T-helper 2 cell treated with Interferon-gamma antibody and Interleukin-4, amounts not matched to agents 5 μg/mL and 100 μg/mL, for 36 hours (primary cell): ENCODE results near the gene RGS19.

ENCODE experiments used
- DNase-seq: peaks from one replicate; pipeline ENCODE4 v3.0.0; 2021; ENCODE audit warnings: low spot score
- H3K27ac Mint-ChIP-seq: one replicate; pipeline ENCODE4 v1.8.0; 2021; ENCODE audit warnings: mild to moderate bottlenecking, mixed read lengths
- H3K27me3 Mint-ChIP-seq: one replicate; pipeline ENCODE4 v1.8.0; 2021; ENCODE audit warnings: low read depth, mixed read lengths
- H3K36me3 Mint-ChIP-seq: one replicate; pipeline ENCODE4 v1.8.0; 2021; ENCODE audit warnings: low read depth, mixed read lengths
- H3K4me1 Mint-ChIP-seq: one replicate; pipeline ENCODE4 v1.8.0; 2021; ENCODE audit warnings: low read depth, mixed read lengths
- H3K4me3 Mint-ChIP-seq: one replicate; pipeline ENCODE4 v1.8.0; 2022; ENCODE audit warnings: mild to moderate bottlenecking, moderate library complexity, mixed read lengths
- H3K9me3 Mint-ChIP-seq: one replicate; pipeline ENCODE4 v1.8.0; 2021; ENCODE audit warnings: mixed read lengths

The RGS19 gene

DNA sequence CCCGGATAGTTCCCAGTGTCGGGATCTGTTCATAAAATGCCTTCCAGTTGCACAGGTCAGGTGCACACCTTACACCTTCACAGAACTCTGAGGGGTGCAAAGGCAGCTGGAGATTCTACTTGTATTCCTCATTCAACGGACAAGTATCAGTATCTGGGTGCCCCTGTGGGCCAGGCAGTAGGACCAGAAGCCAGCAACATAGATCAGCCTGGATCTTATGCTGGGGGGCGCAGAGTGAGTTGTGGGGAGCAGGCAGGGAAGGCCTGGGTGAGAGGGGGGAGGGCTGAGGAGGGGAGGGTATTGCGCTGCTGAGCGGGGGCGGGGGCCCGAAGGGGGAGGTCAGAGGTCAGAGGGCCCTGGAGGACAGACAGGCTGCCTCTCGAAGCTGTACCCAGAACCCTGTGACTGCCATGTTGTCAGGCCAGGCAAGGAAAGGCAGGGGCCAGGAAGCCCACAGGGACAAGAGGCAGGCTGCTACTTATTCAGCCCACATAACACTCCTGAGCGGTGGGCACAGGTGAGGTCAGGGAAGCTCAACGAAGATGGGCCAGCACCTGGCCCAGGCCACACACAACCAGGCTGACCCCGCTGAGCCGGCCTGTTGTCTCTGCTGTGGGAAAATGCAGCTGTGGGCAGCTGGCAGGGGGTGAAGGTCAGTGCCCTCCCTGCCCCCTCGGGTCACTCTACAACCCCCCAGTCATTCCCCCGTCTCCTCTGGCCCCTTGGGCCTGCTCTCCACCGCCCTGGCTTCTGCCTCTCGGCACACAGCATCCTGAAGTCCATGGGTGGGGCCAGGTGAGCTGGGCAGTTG lies 1.7 kb upstream of the RGS19 start:
- no peak for DNase-seq
- peak overlapping the region; percentile 55 for H3K27ac Mint-ChIP-seq
- no peaks in the 10 kb centered on the region for H3K9me3 Mint-ChIP-seq
- H3K4me3 Mint-ChIP-seq, result peak overlapping the region; percentile 76
- peaks cover 35% of the 10 kb centered on the region for H3K27me3 Mint-ChIP-seq
- peaks cover 26% of the 10 kb centered on the region for H3K4me1 Mint-ChIP-seq
- H3K36me3 Mint-ChIP-seq, result peaks cover 11% of the 10 kb centered on the region

DNA sequence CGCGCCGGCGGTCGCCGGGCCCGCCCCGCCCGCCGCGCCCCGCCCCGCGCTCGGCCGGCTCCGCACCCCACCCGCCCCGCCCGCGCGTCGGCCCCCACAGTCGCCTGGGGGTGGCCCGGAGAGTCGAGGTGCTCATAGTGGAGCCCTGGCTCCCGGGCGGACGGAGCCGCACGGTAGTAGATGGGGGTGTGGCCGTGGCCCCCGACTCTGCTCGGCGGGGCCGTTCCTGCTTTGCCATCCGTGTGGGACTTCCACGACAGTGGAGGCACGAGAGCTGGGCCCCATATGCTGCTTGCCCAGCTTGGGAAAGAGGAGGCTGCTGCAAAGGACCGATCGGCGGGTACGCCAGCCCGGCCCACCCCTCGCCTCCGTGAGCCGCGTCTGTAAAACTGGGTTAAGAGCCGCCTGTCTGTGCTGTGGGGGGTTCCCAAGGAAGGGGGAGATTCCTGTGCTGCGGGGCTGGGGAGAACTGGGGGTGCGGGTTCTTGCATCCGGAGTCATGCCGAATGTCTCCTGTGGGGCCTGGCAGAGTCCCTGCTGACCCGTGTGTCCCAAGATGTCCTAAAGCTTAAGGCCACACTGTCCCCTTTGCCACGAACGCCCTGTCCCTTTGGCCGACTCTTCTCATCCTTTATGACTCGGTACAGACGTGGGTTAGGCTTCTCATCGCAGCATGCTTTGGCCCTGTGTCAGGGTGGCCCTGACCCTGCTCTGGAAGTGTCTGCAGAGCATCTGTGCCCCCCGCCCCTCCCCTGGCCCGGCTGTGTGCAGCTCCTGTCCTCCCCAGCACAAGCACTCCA lies 895 bp upstream of the RGS19 start, which contains the start of gene OPRL1:
Gene OPRL1 (plus strand): TSS at position 70 of the 800 bp plus-strand sequence. CDS start 12,639 bp downstream, outside the sequence.
- H3K4me1 Mint-ChIP-seq, result peaks cover 30% of the 10 kb centered on the region
- peak within 1 kb of the TSS; percentile 79 for H3K27ac Mint-ChIP-seq
- no peak for DNase-seq

DNA sequence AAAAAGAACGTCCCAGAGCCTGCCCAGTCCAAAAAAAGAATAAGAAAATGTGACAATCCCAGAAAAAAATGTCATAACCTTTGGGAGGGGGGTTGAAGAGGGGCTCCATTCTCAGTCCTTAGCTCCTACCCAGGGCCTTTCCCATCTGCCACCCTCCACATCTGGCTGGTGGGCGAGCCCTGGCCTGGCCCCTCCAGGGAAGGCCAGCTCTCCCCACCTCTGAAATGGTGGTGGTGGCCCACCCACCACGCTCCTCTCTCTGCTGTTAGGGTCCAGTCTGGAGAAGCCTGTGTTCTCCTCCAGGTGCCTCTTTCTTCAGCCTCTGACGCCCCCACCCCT lies 415 bp downstream of the RGS19 start:
- H3K27ac Mint-ChIP-seq, result peak overlapping the region; percentile 79
- peak overlapping the region; percentile 90 for H3K4me3 Mint-ChIP-seq
- DNase-seq, result no peak
- H3K9me3 Mint-ChIP-seq, result no peaks in the 10 kb centered on the region
- H3K4me1 Mint-ChIP-seq, result peaks cover 28% of the 10 kb centered on the region
- H3K36me3 Mint-ChIP-seq, result peaks cover 25% of the 10 kb centered on the region
- H3K27me3 Mint-ChIP-seq, result peaks cover 18% of the 10 kb centered on the region

More for the DNA sequence above, 895 bp upstream of the RGS19 start, which contains the start of gene OPRL1:
- Mint-ChIP-seq H3K36me3 (peaks cover 19% of the 10 kb centered on the region), H3K27me3 (peaks cover 27% of the 10 kb centered on the region), H3K9me3 (no peaks in the 10 kb centered on the region), H3K4me3 (peak within 1 kb of the TSS; percentile 90)

DNA sequence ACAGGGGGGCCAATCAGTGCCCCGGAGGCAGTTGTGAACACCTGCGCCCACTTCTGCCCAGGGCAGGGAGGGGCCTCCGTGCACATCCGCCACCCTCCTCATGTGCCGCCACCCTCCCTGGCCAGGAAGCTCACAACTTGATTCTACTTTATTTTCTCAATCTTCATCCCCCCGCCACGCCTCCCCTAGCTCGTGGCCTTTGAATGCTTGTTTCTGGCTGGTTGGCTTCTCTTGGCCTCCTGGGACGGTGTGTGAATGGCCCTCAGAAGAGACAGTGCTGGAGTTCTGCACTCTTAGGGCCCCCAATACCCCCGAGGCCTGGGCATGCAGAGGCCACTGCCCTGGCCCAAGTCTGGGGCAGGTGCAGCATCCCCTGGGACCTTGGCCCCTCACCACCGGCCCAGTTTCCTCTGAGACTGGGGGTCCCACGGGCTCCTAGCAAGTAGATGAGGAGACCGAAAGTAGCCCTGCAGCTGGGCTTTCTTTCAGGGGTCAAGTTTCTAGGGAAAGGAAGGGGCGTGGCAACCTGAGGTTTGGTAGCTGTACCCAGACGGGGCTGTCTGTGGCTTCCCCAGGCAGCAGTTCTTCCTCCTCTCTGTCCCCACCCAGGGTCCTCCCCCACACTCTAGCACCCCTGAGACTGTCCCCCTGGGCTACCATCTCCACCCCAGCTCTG lies 1.3 kb downstream of the RGS19 start:
- Mint-ChIP-seq H3K9me3 (no peaks in the 10 kb centered on the region), H3K27ac (peak overlapping the region; percentile 79), H3K36me3 (peaks cover 28% of the 10 kb centered on the region), H3K4me3 (peak overlapping the region; percentile 90), H3K27me3 (peaks cover 15% of the 10 kb centered on the region), H3K4me1 (peaks cover 25% of the 10 kb centered on the region)
- peak; percentile 51 for DNase-seq

DNA sequence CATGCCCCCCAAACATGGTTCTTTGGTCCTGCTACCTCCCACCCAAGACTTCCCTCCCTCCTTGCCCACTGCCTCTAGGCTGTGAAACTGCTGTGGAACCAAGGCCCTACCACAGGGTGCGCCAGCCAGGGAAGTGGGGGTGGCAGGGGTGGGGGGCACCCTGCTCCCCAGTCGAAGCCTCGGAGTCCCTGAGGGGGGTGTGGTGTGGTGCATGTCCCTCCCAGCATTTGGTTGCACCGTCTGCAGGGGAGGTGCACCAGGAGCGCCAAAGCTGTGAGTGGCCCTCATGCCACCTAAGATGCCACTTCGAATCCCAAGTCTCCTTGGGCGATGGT lies 1.8 kb downstream of the RGS19 start:
- no peaks in the 10 kb centered on the region for H3K9me3 Mint-ChIP-seq
- peak overlapping the region; percentile 79 for H3K27ac Mint-ChIP-seq
- H3K36me3 Mint-ChIP-seq, result peaks cover 29% of the 10 kb centered on the region
- H3K4me1 Mint-ChIP-seq, result peaks cover 21% of the 10 kb centered on the region
- peak overlapping the region; percentile 90 for H3K4me3 Mint-ChIP-seq
- H3K27me3 Mint-ChIP-seq, result peaks cover 10% of the 10 kb centered on the region
- DNase-seq, result no peak

DNA sequence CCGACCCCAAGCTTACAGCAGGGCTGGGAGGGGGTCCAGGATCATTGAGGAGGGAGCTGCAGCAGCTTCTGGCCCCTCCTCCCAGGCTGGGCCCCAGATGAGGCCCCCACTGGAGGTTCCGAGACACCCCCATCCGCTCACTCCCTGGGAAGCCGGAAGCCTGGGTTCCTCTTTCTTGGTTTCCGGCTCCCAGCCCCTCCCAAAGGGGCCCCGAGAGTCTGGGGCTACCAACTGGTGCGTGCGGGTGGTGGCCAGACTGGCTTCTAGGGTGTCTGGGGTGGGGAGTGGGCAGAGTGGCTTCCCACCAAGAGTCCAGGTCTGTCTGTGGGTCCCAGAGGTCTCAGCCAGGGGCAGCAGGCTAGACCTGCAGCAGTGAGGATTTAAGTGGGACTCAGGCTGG lies 2.2 kb downstream of the RGS19 start:
- H3K27me3 Mint-ChIP-seq, result peaks cover 7% of the 10 kb centered on the region
- H3K4me1 Mint-ChIP-seq, result peaks cover 21% of the 10 kb centered on the region
- peak overlapping the region; percentile 81 for H3K27ac Mint-ChIP-seq
- peak overlapping the region; percentile 90 for H3K4me3 Mint-ChIP-seq
- no peaks in the 10 kb centered on the region for H3K9me3 Mint-ChIP-seq
- DNase-seq, result no peak
- H3K36me3 Mint-ChIP-seq, result peaks cover 34% of the 10 kb centered on the region

DNA sequence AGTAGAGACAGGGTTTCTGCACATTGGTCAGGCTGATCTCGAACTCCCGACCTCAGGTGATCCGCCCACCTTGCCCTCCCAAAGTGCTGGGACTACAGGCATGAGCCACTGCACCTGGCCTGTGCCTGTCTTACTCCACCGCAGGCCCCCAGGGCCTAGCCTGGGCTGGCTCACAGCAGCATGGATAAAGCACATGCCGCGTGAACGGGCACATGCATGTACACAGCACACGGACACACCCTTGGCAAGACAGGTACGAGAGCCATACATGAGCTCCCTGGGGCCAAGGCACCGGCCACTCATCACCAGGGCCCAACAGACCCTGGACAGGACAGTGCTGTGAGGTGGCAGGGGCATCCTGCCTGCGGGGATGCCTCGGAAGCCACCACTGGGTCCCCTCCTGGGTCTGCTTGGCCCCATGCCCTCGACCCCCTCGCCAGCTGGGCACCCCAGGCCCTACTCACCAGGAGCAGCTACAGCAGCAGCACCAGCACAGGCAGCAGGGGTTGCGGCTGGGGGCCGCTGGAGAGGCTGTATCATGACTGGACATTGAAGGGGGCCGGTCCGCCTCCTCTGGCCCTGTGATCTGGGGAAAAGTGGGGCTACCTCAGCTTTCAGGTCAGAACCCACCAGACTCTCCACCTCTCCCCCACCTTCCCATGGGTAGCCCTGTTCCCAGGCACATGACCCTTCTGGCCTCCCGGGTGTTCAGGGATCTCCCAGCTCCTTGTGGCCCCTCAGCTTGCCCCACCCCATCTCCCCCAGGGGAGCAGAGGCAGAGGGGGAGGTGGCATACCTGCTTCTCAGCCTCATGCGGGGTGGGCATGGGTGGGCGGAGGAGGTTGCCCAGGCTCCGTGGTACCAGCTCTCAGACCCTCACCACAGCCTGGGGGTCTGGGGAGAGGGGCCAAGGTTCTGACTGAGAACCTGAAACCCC lies 3.0 kb downstream of the RGS19 start:
- Mint-ChIP-seq H3K36me3 (peaks cover 39% of the 10 kb centered on the region), H3K27me3 (peaks cover 2% of the 10 kb centered on the region), H3K4me1 (peaks cover 19% of the 10 kb centered on the region)

DNA sequence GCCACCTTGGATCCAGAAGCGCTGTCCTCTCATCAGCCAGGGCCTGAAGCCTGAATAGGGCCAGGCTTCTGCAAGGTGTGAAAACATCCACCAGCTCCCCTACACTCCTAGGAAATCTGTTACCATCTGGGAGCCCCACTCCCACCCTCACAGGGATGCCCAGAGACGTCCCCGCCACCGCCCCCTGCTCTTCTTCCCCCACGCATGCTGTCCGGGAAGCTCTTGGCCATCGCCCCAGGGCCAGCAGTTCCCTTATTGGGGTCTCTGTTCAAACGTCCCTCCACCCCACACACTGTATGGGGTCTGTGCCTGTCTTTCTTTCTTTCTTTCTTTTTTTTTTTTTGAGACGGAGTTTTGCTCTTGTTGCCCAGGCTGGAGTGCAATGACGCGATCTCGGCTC lies 3.8 kb downstream of the RGS19 start:
- peaks cover 16% of the 10 kb centered on the region for H3K4me1 Mint-ChIP-seq
- H3K36me3 Mint-ChIP-seq, result peaks cover 39% of the 10 kb centered on the region
- no peaks in the 10 kb centered on the region for H3K27me3 Mint-ChIP-seq
- no peaks in the 10 kb centered on the region for H3K9me3 Mint-ChIP-seq
- DNase-seq, result no peak
- no peak overlapping the region for H3K4me3 Mint-ChIP-seq
- H3K27ac Mint-ChIP-seq, result no peak overlapping the region

More for the DNA sequence above, 3.0 kb downstream of the RGS19 start:
- H3K4me3 Mint-ChIP-seq, result peak overlapping the region; percentile 90
- no peak for DNase-seq
- peak overlapping the region; percentile 31 for H3K27ac Mint-ChIP-seq
- no peaks in the 10 kb centered on the region for H3K9me3 Mint-ChIP-seq

DNA sequence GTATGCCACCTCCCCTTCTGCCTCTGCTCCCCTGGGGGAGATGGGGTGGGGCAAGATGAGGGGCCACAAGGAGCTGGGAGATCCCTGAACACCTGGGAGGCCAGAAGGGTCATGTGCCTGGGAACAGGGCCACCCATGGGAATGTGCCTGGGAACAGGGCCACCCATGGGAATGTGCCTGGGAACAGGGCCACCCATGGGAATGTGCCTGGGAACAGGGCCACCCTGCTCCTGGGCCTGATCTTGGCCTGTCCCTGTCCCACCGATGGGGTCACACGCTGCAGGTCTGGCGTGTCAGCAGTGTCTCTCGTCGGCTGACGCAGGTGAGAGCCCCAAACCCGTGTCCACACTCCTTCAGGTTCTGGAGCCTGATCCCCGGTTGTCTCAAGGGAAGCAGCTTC lies 4.4 kb downstream of the RGS19 start:
- Mint-ChIP-seq H3K4me3 (no peak overlapping the region), H3K9me3 (no peaks in the 10 kb centered on the region), H3K4me1 (peaks cover 10% of the 10 kb centered on the region), H3K36me3 (peaks cover 39% of the 10 kb centered on the region), H3K27ac (no peak overlapping the region), H3K27me3 (no peaks in the 10 kb centered on the region)
- no peak for DNase-seq

DNA sequence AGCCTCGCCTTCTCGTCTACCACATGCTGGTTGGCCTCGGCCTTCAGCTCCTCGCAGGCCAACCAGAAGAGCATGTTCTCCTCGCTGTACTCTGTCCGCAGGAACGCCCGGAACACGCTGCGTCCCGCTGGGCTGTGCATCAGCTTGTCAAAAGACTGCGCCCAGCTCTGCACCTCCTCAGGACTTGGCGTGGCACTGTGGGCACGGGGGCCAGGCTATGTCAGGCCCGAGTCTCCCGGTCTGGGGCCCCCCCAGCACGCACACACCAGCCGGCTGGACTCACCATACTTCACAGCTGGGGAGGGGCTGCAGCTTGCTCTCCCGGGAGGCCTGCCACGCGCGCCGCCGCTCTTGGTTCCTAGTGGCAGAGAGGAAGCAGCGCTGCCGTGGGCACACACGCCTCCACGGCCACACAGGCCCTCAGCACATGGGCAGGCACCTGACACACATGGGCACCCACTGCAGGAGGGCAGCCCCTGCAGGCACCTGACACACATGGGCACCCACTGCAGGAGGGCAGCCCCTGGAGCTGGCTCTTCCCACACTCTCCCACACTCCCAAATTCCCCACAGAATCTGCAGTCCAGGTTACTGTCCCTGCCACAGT lies 5.0 kb downstream of the RGS19 start:
- Mint-ChIP-seq H3K9me3 (no peaks in the 10 kb centered on the region), H3K27ac (no peak overlapping the region), H3K27me3 (no peaks in the 10 kb centered on the region), H3K36me3 (peaks cover 39% of the 10 kb centered on the region), H3K4me1 (peaks cover 10% of the 10 kb centered on the region), H3K4me3 (no peak overlapping the region)
- no peak for DNase-seq

DNA sequence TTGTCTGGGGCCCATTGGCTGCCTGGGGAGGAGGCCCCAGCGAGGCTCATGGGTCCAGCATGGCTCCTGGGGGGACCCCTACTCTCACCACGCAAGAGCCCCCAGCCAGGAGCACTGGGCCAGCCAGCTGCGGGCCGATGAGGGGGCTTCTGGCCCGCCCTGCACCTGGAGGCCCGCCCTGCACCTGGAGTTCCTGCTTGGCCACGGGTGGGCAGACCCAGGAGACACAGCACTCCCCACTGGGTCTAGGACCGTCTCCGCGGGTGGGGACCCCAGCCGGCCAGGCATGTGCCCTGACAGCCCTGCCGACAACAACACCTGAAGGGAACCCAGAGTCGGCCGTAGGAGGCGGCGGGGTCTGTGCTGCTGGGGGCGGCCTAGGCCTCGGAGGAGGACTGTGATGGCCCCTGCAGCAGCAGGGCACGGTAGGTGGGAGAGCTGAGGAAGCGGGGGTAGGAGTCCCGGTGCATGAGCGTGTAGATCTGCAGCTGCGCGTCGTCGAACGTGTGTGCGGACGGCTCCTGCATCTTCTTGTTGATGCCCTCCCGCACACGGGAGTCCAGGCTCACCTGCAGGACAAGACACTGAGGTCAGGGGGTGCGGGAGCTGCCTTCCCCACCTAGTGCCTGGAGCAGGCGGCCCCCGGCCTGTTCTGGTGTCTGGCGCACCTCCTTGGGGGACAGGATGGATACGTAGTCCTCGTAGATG lies 5.7 kb downstream of the RGS19 start:
- Mint-ChIP-seq H3K27ac (no peak overlapping the region), H3K9me3 (no peaks in the 10 kb centered on the region)

DNA sequence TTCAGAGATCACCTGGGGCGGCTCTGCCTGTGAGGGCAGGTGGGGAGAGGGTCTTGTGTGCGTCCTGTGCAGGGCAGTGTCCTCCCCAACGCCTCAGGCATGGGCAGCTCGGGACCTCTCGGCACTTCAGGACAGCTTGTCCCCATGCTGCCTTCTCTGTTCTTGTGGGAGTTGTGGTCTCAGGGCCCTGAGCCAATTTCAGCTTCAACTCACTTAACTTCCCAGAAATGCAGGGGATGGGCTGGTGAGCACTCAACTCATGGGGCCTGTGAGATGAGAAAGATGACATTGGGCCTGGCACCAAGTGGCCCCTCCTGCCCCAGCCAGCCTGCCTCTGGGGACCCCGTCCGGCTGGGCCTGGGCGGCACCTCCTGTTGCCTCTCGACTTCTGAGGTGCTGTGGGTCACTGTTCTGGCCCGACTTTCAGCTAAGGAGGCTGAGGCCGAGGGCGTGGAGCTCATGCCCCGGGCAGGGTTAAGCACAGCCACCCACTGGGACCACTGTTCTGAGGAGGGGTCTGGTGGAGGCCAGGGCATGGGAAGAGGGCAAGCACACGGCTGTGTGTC lies 6.7 kb downstream of the RGS19 start:
- Mint-ChIP-seq H3K4me3 (no peak overlapping the region), H3K4me1 (peaks cover 12% of the 10 kb centered on the region), H3K9me3 (no peaks in the 10 kb centered on the region), H3K36me3 (peaks cover 34% of the 10 kb centered on the region), H3K27ac (no peak overlapping the region), H3K27me3 (no peaks in the 10 kb centered on the region)
- no peak for DNase-seq

More for the DNA sequence above, 5.7 kb downstream of the RGS19 start:
- DNase-seq, result no peak
- peaks cover 10% of the 10 kb centered on the region for H3K4me1 Mint-ChIP-seq
- H3K27me3 Mint-ChIP-seq, result no peaks in the 10 kb centered on the region
- H3K36me3 Mint-ChIP-seq, result peaks cover 35% of the 10 kb centered on the region
- H3K4me3 Mint-ChIP-seq, result no peak overlapping the region
